HL-60 (cell line): ENCODE measurements around the gene LIMK1.

Experiments used
- POLR2AphosphoS5 ChIP-seq: IDR thresholded peaks from 2 replicates; pipeline ENCODE4 v1.6.1; 2012; ENCODE audit warnings: low read depth
- TF ChIP-seq, protein P1 (sequence below): IDR thresholded peaks from one replicate; pipeline ENCODE4 v1.5.1; 2011; ENCODE audit warnings: low read length, control low read depth, inconsistent platforms; ENCODE audit not compliant: insufficient read depth
- TF ChIP-seq, protein P2 (sequence below): IDR thresholded peaks from 2 replicates; pipeline ENCODE4 v1.6.1; 2012; ENCODE audit warnings: low read depth; ENCODE audit not compliant: insufficient replicate concordance

GRCh38 chr7:74134117-74134620, 50.6 kb downstream of the LIMK1 start:
- TF ChIP-seq, protein P1, sequence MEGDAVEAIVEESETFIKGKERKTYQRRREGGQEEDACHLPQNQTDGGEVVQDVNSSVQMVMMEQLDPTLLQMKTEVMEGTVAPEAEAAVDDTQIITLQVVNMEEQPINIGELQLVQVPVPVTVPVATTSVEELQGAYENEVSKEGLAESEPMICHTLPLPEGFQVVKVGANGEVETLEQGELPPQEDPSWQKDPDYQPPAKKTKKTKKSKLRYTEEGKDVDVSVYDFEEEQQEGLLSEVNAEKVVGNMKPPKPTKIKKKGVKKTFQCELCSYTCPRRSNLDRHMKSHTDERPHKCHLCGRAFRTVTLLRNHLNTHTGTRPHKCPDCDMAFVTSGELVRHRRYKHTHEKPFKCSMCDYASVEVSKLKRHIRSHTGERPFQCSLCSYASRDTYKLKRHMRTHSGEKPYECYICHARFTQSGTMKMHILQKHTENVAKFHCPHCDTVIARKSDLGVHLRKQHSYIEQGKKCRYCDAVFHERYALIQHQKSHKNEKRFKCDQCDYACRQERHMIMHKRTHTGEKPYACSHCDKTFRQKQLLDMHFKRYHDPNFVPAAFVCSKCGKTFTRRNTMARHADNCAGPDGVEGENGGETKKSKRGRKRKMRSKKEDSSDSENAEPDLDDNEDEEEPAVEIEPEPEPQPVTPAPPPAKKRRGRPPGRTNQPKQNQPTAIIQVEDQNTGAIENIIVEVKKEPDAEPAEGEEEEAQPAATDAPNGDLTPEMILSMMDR: no peak
- TF ChIP-seq, protein P2, sequence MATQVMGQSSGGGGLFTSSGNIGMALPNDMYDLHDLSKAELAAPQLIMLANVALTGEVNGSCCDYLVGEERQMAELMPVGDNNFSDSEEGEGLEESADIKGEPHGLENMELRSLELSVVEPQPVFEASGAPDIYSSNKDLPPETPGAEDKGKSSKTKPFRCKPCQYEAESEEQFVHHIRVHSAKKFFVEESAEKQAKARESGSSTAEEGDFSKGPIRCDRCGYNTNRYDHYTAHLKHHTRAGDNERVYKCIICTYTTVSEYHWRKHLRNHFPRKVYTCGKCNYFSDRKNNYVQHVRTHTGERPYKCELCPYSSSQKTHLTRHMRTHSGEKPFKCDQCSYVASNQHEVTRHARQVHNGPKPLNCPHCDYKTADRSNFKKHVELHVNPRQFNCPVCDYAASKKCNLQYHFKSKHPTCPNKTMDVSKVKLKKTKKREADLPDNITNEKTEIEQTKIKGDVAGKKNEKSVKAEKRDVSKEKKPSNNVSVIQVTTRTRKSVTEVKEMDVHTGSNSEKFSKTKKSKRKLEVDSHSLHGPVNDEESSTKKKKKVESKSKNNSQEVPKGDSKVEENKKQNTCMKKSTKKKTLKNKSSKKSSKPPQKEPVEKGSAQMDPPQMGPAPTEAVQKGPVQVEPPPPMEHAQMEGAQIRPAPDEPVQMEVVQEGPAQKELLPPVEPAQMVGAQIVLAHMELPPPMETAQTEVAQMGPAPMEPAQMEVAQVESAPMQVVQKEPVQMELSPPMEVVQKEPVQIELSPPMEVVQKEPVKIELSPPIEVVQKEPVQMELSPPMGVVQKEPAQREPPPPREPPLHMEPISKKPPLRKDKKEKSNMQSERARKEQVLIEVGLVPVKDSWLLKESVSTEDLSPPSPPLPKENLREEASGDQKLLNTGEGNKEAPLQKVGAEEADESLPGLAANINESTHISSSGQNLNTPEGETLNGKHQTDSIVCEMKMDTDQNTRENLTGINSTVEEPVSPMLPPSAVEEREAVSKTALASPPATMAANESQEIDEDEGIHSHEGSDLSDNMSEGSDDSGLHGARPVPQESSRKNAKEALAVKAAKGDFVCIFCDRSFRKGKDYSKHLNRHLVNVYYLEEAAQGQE: no peak
- TF ChIP-seq POLR2AphosphoS5: no peak
